ENCODE data around the gene GEMIN7. TPM values are rescaled to one million over a fixed set of nuclear protein-coding genes. Genes with fewer than 3 reads are reported as not detected.

Gene GEMIN7
- total RNA-seq, 1 experiment from 2014 or later: 29.6 TPM

GRCh38 chr19:45125975-45126493 lies 47.0 kb downstream of the GEMIN7 start:
- intact Hi-C loops (cut with micrococcal nuclease; ENCODE audit: unreplicated experiment): no loop called here
- no peaks in the 10 kb centered on the region for H3K9me2 ChIP-seq (ENCODE audit: insufficient read depth)
- no peak overlapping the region for H3K4me3 ChIP-seq
- no peak overlapping the region for H3K4me2 ChIP-seq
- peak; percentile 51 to 64 for DNase-seq
- H3K27ac ChIP-seq: no peak overlapping the region
- CTCF ChIA-PET: no interaction called here
- TF ChIP-seq CTCF (conservative IDR thresholded peaks at IDR 0.05) (peak; percentile 81), EZH2 (IDR thresholded peaks at IDR 0.05; ENCODE audit: low read depth) (no peak)
- peaks cover 40% of the 10 kb centered on the region for H3K4me1 ChIP-seq (replicated peaks; ENCODE audit: insufficient read depth)
- POLR2A ChIA-PET (ENCODE audit: unreplicated experiment): no interaction called here
- H3F3A ChIP-seq (ENCODE audit: insufficient read depth, low read depth): peaks cover 40% of the 10 kb centered on the region
- no peaks in the 10 kb centered on the region for H3K9me3 ChIP-seq (ENCODE audit: insufficient read depth, low read depth)
- no peaks in the 10 kb centered on the region for H3K36me3 ChIP-seq (ENCODE audit: low read depth)
- no peaks in the 10 kb centered on the region for H3K27me3 ChIP-seq (ENCODE audit: insufficient read depth, low read depth)
- H3K79me2 ChIP-seq (ENCODE audit: low read depth): peaks cover 64% of the 10 kb centered on the region
- H2AFZ ChIP-seq: no peak overlapping the region
- peaks cover 78% of the 10 kb centered on the region for H4K20me1 ChIP-seq (ENCODE audit: insufficient read depth)
- BruUV-seq (replicated peaks): no TSS peak

GRCh38 chr19:45126654-45127053 lies 47.6 kb downstream of the GEMIN7 start:
- H3K79me2 ChIP-seq (ENCODE audit: low read depth): peaks cover 64% of the 10 kb centered on the region
- DNase-seq: no peak
- intact Hi-C loops (cut with micrococcal nuclease; ENCODE audit: unreplicated experiment): no loop called here
- ChIA-PET POLR2A (ENCODE audit: unreplicated experiment) (no interaction called here), CTCF (no interaction called here)
- peaks cover 40% of the 10 kb centered on the region for H3F3A ChIP-seq (ENCODE audit: insufficient read depth, low read depth)
- no peak overlapping the region for H3K4me3 ChIP-seq
- no peaks in the 10 kb centered on the region for H3K27me3 ChIP-seq (ENCODE audit: insufficient read depth, low read depth)
- no peaks in the 10 kb centered on the region for H3K36me3 ChIP-seq (ENCODE audit: low read depth)
- no TSS peak for BruUV-seq (replicated peaks)
- H3K4me1 ChIP-seq (replicated peaks; ENCODE audit: insufficient read depth): peaks cover 33% of the 10 kb centered on the region
- H2AFZ ChIP-seq: no peak overlapping the region
- H3K27ac ChIP-seq: no peak overlapping the region
- H3K9me3 ChIP-seq (ENCODE audit: insufficient read depth, low read depth): no peaks in the 10 kb centered on the region
- TF ChIP-seq CTCF (conservative IDR thresholded peaks at IDR 0.05) (no peak), EZH2 (IDR thresholded peaks at IDR 0.05; ENCODE audit: low read depth) (no peak)
- no peak overlapping the region for H3K4me2 ChIP-seq
- no peaks in the 10 kb centered on the region for H3K9me2 ChIP-seq (ENCODE audit: insufficient read depth)
- H4K20me1 ChIP-seq (ENCODE audit: insufficient read depth): peaks cover 77% of the 10 kb centered on the region

- Histone ChIP-seq H3F3A (ENCODE audit: insufficient read depth, low read depth) (peaks cover 27% of the 10 kb centered on the region), H3K9me2 (ENCODE audit: insufficient read depth) (no peaks in the 10 kb centered on the region), H3K4me3 (no peak overlapping the region), H3K36me3 (ENCODE audit: low read depth) (no peaks in the 10 kb centered on the region), H3K79me2 (ENCODE audit: low read depth) (peaks cover 68% of the 10 kb centered on the region), H3K27me3 (ENCODE audit: insufficient read depth, low read depth) (no peaks in the 10 kb centered on the region), H3K4me2 (no peak overlapping the region), H2AFZ (no peak overlapping the region), H4K20me1 (ENCODE audit: insufficient read depth) (peaks cover 66% of the 10 kb centered on the region), H3K9me3 (ENCODE audit: insufficient read depth, low read depth) (no peaks in the 10 kb centered on the region), H3K4me1 (replicated peaks; ENCODE audit: insufficient read depth) (peaks cover 18% of the 10 kb centered on the region), H3K27ac (no peak overlapping the region)
- ChIA-PET POLR2A (ENCODE audit: unreplicated experiment) (no interaction called here), CTCF (no interaction called here)
- TF ChIP-seq EZH2 (IDR thresholded peaks at IDR 0.05; ENCODE audit: low read depth): no peak
- TF ChIP-seq CTCF (conservative IDR thresholded peaks at IDR 0.05): no peak
- intact Hi-C loops (cut with micrococcal nuclease; ENCODE audit: unreplicated experiment): no loop called here
- BruUV-seq (replicated peaks): no TSS peak
- DNase-seq: no peak
These were observed 49.1 kb downstream of the GEMIN7 start for GRCh38 chr19:45128146-45128545.
